ENCODE measurements around the gene LIFR. TPM values are rescaled to one million over a fixed set of nuclear protein-coding genes. Genes with fewer than 3 reads are reported as not detected.

LIFR gene
- total RNA-seq, 1 experiment from 2014 or later, result 10.6 TPM

DNA sequence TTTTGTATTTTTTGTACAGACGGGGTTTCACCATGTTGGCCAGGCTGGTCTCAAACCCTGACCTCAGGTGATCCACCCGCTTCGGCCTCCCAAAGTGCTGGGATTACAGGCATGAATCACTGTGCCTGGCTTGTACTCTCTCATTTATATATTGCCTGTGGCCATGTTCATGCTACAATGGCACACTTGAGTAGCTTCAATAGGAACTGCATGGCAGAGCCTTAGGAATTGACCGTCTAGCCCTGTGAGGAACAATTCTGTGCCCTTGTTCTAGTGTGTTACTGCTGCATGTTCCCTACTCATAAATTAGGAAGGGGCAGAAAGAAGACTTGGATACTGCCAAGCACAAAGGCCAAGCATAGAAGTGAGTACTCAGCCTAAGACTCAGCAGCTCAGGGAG is 104.2 kb downstream of the LIFR start:
- Histone ChIP-seq H3K4me3 (replicated peaks in 1 of 2; ENCODE audit: low read depth in 1 of 2, low read length in 2 of 2) (no peak overlapping the region), H3K27ac (ENCODE audit: low read depth, low read length) (no peak overlapping the region), H2AFZ (ENCODE audit: low read depth, low read length, poor library complexity, severe bottlenecking) (no peak overlapping the region), H3K9me3 (ENCODE audit: control insufficient read depth in 1 of 2, insufficient read depth in 1 of 2, low read depth in 1 of 2, low read length in 2 of 2) (no peaks in the 10 kb centered on the region), H3K27me3 (ENCODE audit: insufficient read depth, low read length) (no peaks in the 10 kb centered on the region), H4K20me1 (ENCODE audit: insufficient read depth) (no peaks in the 10 kb centered on the region), H3K9ac (ENCODE audit: low read length) (no peak overlapping the region), H3K4me2 (ENCODE audit: low read length) (no peak overlapping the region), H3K79me2 (ENCODE audit: insufficient read depth, low read length) (no peaks in the 10 kb centered on the region), H3K36me3 (ENCODE audit: control insufficient read depth in 1 of 2, insufficient read depth in 2 of 2, low read length in 2 of 2) (no peaks in the 10 kb centered on the region), H3K4me1 (ENCODE audit: control insufficient read depth in 1 of 2, insufficient read depth in 2 of 2, low read length in 2 of 2) (no peaks in the 10 kb centered on the region), H3K9me2 (ENCODE audit: insufficient read depth) (no peaks in the 10 kb centered on the region)
- ChIA-PET RAD21 (ENCODE audit: low non-redundant PET in 1 of 2, low total read pairs in 2 of 2, uncharacterized antibody in 2 of 2, unreplicated experiment in 2 of 2) (no interaction called here), CTCF (interaction anchor here (4.0 kb wide), 1 partner anchor 10 kb away, joined by 22 read pairs; no protein-coding TSS in a partner anchor), POLR2A (no interaction called here)
- ATAC-seq, result no peak
- no TSS peak for BruUV-seq (replicated peaks)
- TF ChIP-seq SRF (IDR thresholded peaks at IDR 0.05; ENCODE audit: low read depth) (no peak), EZH2phosphoT487 (IDR thresholded peaks at IDR 0.05; ENCODE audit: borderline replicate concordance) (no peak)
- TF ChIP-seq, protein P1, sequence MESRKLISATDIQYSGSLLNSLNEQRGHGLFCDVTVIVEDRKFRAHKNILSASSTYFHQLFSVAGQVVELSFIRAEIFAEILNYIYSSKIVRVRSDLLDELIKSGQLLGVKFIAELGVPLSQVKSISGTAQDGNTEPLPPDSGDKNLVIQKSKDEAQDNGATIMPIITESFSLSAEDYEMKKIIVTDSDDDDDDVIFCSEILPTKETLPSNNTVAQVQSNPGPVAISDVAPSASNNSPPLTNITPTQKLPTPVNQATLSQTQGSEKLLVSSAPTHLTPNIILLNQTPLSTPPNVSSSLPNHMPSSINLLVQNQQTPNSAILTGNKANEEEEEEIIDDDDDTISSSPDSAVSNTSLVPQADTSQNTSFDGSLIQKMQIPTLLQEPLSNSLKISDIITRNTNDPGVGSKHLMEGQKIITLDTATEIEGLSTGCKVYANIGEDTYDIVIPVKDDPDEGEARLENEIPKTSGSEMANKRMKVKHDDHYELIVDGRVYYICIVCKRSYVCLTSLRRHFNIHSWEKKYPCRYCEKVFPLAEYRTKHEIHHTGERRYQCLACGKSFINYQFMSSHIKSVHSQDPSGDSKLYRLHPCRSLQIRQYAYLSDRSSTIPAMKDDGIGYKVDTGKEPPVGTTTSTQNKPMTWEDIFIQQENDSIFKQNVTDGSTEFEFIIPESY (IDR thresholded peaks at IDR 0.05; ENCODE audit: extremely low read depth, insufficient replicate concordance, low read length), result no peak
- TF ChIP-seq, protein P2, sequence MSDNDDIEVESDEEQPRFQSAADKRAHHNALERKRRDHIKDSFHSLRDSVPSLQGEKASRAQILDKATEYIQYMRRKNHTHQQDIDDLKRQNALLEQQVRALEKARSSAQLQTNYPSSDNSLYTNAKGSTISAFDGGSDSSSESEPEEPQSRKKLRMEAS (IDR thresholded peaks at IDR 0.05), result no peak
- intact Hi-C loops (cut with micrococcal nuclease), result no loop called here
- DNase-seq (ENCODE audit: low read depth, low spot score), result no peak

DNA sequence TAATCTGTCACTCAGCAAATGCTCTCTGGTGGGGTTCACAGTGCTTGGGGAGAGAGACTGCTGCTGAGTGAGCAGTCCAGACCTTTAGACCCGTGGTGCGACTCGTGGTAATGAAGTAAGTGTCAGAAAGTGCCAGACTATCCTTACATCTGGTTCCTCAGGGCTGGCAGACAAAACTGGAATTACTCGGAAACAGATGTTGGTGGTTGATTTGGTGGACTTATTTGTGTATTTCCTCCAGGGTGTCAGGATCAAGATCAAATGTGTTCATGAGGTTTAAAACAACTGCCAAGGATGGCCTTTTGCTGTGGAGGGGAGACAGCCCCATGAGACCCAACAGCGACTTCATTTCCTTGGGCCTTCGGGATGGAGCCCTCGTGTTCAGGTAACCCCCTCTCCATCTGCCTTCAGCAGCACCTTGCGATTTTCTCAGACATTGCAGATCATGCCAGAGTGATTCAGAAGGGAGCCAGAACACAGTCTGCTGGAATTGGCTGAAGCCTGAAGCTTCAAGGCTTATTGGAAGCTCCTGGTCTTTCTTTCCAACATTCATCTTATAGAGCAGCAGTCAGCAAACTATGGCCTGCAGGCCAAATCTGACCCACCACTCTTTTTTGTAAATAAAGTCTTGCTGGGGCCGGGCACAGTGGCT is 105.2 kb downstream of the LIFR start:
- POLR2A ChIA-PET, result no interaction called here
- RAD21 ChIA-PET (ENCODE audit: low non-redundant PET in 1 of 2, low total read pairs in 2 of 2, uncharacterized antibody in 2 of 2, unreplicated experiment in 2 of 2), result no interaction called here

More for the DNA sequence above, 105.2 kb downstream of the LIFR start:
- Histone ChIP-seq H3K4me1 (ENCODE audit: control insufficient read depth in 1 of 2, insufficient read depth in 2 of 2, low read length in 2 of 2) (no peaks in the 10 kb centered on the region), H3K4me3 (replicated peaks in 1 of 2; ENCODE audit: low read depth in 1 of 2, low read length in 2 of 2) (no peak overlapping the region), H3K27ac (ENCODE audit: low read depth, low read length) (no peak overlapping the region), H3K4me2 (ENCODE audit: low read length) (no peak overlapping the region), H3K9me3 (ENCODE audit: control insufficient read depth in 1 of 2, insufficient read depth in 1 of 2, low read depth in 1 of 2, low read length in 2 of 2) (no peaks in the 10 kb centered on the region), H3K9me2 (ENCODE audit: insufficient read depth) (no peaks in the 10 kb centered on the region), H3K9ac (ENCODE audit: low read length) (no peak overlapping the region), H3K79me2 (ENCODE audit: insufficient read depth, low read length) (no peaks in the 10 kb centered on the region), H3K27me3 (ENCODE audit: insufficient read depth, low read length) (no peaks in the 10 kb centered on the region), H3K36me3 (ENCODE audit: control insufficient read depth in 1 of 2, insufficient read depth in 2 of 2, low read length in 2 of 2) (no peaks in the 10 kb centered on the region), H4K20me1 (ENCODE audit: insufficient read depth) (no peaks in the 10 kb centered on the region), H2AFZ (ENCODE audit: low read depth, low read length, poor library complexity, severe bottlenecking) (no peak overlapping the region)
- CTCF ChIA-PET, result interaction anchor here (4.0 kb wide), 1 partner anchor 9 kb away, joined by 22 read pairs; no protein-coding TSS in a partner anchor
- intact Hi-C loops (cut with micrococcal nuclease), result no loop called here
- BruUV-seq (replicated peaks), result no TSS peak
- ATAC-seq (no peak), DNase-seq (ENCODE audit: low read depth, low spot score) (no peak)
- no peak for TF ChIP-seq POLR2AphosphoS5 (IDR thresholded peaks at IDR 0.05; ENCODE audit: low read depth, low read length)
- no peak for TF ChIP-seq CBX3 (IDR thresholded peaks at IDR 0.05; ENCODE audit: low read depth)
- no peak for TF ChIP-seq ZNF274 (IDR thresholded peaks at IDR 0.05; ENCODE audit: low read depth, low read length)
- TF ChIP-seq, protein P1 (IDR thresholded peaks at IDR 0.05; ENCODE audit: extremely low read depth, insufficient replicate concordance, low read length), result no peak
- TF ChIP-seq, protein P3, sequence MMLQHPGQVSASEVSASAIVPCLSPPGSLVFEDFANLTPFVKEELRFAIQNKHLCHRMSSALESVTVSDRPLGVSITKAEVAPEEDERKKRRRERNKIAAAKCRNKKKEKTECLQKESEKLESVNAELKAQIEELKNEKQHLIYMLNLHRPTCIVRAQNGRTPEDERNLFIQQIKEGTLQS (IDR thresholded peaks at IDR 0.05), result no peak

Measured in HCT116 (cell line).